ENCODE data around the gene CDCA4.

- TF ChIP-seq EZH2 (IDR thresholded peaks at IDR 0.05; ENCODE audit: borderline replicate concordance, low read depth, low read length, severe bottlenecking) (no peak), CTCF (IDR thresholded peaks at IDR 0.05; ENCODE audit: extremely low read depth in 1 of 2, insufficient read depth in 1 of 2, low read depth in 1 of 2, low read length in 2 of 2) (no peak), POLR2A (IDR thresholded peaks at IDR 0.05; ENCODE audit: low read depth, low read length) (no peak), MYC (IDR thresholded peaks at IDR 0.05; ENCODE audit: low read depth, low read length) (no peak), JUN (IDR thresholded peaks at IDR 0.05; ENCODE audit: borderline replicate concordance, insufficient read depth, insufficient read length, low read depth) (no peak), POLR2AphosphoS5 (IDR thresholded peaks at IDR 0.05; ENCODE audit: insufficient read depth, low read depth, low read length) (no peak), MAX (IDR thresholded peaks at IDR 0.05; ENCODE audit: insufficient read depth, insufficient read length) (no peak), GATA2 (IDR thresholded peaks at IDR 0.05; ENCODE audit: insufficient read depth, insufficient read length, low read depth, low read length) (no peak), FOS (IDR thresholded peaks at IDR 0.05; ENCODE audit: borderline replicate concordance, insufficient read depth, low read length) (no peak)
Observed at GRCh38 chr14:105067140-105067968, 46.5 kb upstream of the CDCA4 start.
